ENCODE measurements around the gene MCCC2. TPM values are rescaled to one million over a fixed set of nuclear protein-coding genes. Genes with fewer than 3 reads are reported as not detected.

MCCC2 gene
- total RNA-seq, 2 experiments from 2014 or later = 34.7 to 61.2 TPM

DNA sequence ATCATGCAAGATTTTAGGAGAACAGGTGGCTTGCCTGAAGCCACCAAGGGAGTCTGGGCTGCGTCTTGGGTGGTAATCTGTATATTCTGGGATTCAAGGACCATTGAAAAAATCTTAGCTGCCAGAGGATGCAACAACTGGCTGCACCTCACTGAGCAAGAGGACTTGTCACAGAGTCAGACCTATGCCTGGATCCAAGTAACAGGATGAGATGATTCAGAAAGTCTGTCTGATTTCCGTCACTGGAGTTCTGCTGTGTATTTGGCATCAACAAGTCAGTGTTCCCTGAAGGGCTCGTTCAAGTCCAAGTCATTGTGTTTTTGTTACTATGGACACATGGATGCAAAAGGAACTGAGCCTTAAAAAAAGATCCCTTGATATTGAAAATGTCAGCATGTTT is 94.2 kb downstream of the MCCC2 start:
- no TSS peak for BruUV-seq (replicated peaks)

DNA sequence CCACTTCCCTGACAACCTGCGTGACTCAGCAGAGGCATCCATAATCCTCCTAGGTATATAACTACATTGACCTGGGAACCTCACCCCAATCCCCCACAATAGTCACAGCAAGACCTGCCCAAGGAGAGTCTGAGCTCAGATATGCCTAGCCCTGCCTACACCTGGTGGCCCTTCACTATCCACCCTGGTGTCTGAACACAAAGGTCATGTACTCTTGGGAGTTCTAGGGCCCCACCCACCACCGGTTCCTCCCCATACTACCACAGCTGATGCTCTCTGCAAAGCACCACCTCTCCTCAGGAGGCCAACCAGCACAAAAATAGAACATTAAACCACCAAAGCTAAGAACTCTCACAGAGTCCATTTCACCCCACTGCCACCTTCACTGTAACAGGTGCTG is 97.2 kb downstream of the MCCC2 start:
- Histone ChIP-seq H4K20me1 (ENCODE audit: insufficient read depth, low read length) (no peaks in the 10 kb centered on the region), H3K79me2 (ENCODE audit: insufficient read depth, low read depth, low read length) (no peaks in the 10 kb centered on the region), H3K4me1 (ENCODE audit: insufficient read depth, low read length, poor library complexity, severe bottlenecking) (no peaks in the 10 kb centered on the region), H3K9me2 (ENCODE audit: insufficient read depth, low read length) (no peaks in the 10 kb centered on the region), H3K9me3 (ENCODE audit: low read length) (no peaks in the 10 kb centered on the region), H3K4me2 (ENCODE audit: low read length) (no peak overlapping the region), H3K4me3 (ENCODE audit: low read depth, low read length, poor library complexity, severe bottlenecking) (no peak overlapping the region), H3K36me3 (ENCODE audit: insufficient read depth, low read length) (no peaks in the 10 kb centered on the region), H2AFZ (ENCODE audit: low read length) (no peak overlapping the region), H3K27ac (ENCODE audit: low read depth, low read length, poor library complexity, severe bottlenecking) (no peak overlapping the region)
- POLR2A ChIA-PET = interaction anchor here (0.6 to 1.5 kb wide), 3 partner anchors 13 to 1419 kb away, joined by 3 to 4 read pairs (median 3); no protein-coding TSS in a partner anchor
- no TSS peak for BruUV-seq (replicated peaks)
- no peak for TF ChIP-seq EZH2phosphoT487 (IDR thresholded peaks at IDR 0.05; ENCODE audit: borderline replicate concordance, low read depth, low read length)
- TF ChIP-seq, protein P1, sequence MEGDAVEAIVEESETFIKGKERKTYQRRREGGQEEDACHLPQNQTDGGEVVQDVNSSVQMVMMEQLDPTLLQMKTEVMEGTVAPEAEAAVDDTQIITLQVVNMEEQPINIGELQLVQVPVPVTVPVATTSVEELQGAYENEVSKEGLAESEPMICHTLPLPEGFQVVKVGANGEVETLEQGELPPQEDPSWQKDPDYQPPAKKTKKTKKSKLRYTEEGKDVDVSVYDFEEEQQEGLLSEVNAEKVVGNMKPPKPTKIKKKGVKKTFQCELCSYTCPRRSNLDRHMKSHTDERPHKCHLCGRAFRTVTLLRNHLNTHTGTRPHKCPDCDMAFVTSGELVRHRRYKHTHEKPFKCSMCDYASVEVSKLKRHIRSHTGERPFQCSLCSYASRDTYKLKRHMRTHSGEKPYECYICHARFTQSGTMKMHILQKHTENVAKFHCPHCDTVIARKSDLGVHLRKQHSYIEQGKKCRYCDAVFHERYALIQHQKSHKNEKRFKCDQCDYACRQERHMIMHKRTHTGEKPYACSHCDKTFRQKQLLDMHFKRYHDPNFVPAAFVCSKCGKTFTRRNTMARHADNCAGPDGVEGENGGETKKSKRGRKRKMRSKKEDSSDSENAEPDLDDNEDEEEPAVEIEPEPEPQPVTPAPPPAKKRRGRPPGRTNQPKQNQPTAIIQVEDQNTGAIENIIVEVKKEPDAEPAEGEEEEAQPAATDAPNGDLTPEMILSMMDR (conservative IDR thresholded peaks at IDR 0.05; ENCODE audit: low read length) = no peak
- intact Hi-C loops (cut with micrococcal nuclease; ENCODE audit: unreplicated experiment) = no loop called here
- DNase-seq (ENCODE audit: low spot score) = no peak
- CTCF ChIA-PET (ENCODE audit: unreplicated experiment) = no interaction called here

More for the DNA sequence above, 94.2 kb downstream of the MCCC2 start:
- no peak for TF ChIP-seq EZH2phosphoT487 (IDR thresholded peaks at IDR 0.05; ENCODE audit: borderline replicate concordance, low read depth, low read length)
- TF ChIP-seq, protein P1 (conservative IDR thresholded peaks at IDR 0.05; ENCODE audit: low read length) = no peak
- H3K4me3 ChIP-seq (ENCODE audit: low read depth, low read length, poor library complexity, severe bottlenecking) = no peak overlapping the region
- POLR2A ChIA-PET = no interaction called here
- no peaks in the 10 kb centered on the region for H3K9me2 ChIP-seq (ENCODE audit: insufficient read depth, low read length)
- no peaks in the 10 kb centered on the region for H3K36me3 ChIP-seq (ENCODE audit: insufficient read depth, low read length)
- H3K27ac ChIP-seq (ENCODE audit: low read depth, low read length, poor library complexity, severe bottlenecking) = no peak overlapping the region
- H3K4me1 ChIP-seq (ENCODE audit: insufficient read depth, low read length, poor library complexity, severe bottlenecking) = no peaks in the 10 kb centered on the region
- no peaks in the 10 kb centered on the region for H4K20me1 ChIP-seq (ENCODE audit: insufficient read depth, low read length)
- H3K9me3 ChIP-seq (ENCODE audit: low read length) = no peaks in the 10 kb centered on the region
- no peak overlapping the region for H2AFZ ChIP-seq (ENCODE audit: low read length)
- no peak for DNase-seq (ENCODE audit: low spot score)
- no peak overlapping the region for H3K4me2 ChIP-seq (ENCODE audit: low read length)
- CTCF ChIA-PET (ENCODE audit: unreplicated experiment) = no interaction called here
- intact Hi-C loops (cut with micrococcal nuclease; ENCODE audit: unreplicated experiment) = no loop called here
- H3K79me2 ChIP-seq (ENCODE audit: insufficient read depth, low read depth, low read length) = no peaks in the 10 kb centered on the region

DNA sequence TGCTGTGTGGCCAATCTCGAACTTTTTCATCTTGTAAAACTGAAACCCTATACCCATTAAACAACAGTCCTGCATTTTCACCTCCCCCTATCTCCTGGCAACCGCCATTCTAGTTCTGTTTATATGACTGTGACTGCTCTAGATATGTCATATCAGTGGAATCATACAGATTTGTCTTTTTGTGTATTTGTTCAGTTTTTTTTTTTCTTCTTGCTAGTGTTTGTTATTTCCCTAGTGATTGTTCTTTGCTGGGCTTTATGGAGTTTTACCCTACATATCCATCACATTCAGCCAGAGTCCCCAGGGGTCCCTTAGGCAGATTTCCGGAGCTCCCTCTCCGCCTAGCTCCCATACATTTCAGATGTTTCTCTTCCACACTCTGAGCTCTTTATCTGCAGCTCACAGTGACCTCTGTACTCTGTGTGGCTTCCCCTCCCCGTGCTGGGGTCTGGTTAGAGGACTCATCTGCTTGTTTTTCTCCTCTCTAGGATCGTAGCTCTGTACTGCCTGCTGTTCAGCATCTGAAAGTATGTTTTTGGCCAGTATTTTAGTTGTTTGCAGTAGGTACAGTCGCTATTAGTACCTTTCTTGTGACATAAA is 106.8 kb downstream of the MCCC2 start:
- ChIA-PET CTCF (ENCODE audit: unreplicated experiment) (no interaction called here), POLR2A (interaction anchor here (0.6 to 0.7 kb wide), 3 partner anchors 11 to 350 kb away, joined by 3 read pairs; no protein-coding TSS in a partner anchor)
- Histone ChIP-seq H4K20me1 (ENCODE audit: insufficient read depth, low read length) (no peaks in the 10 kb centered on the region), H3K9me3 (ENCODE audit: low read length) (no peaks in the 10 kb centered on the region), H3K4me2 (ENCODE audit: low read length) (no peak overlapping the region), H3K9me2 (ENCODE audit: insufficient read depth, low read length) (no peaks in the 10 kb centered on the region), H3K27ac (ENCODE audit: low read depth, low read length, poor library complexity, severe bottlenecking) (no peak overlapping the region), H3K79me2 (ENCODE audit: insufficient read depth, low read depth, low read length) (no peaks in the 10 kb centered on the region), H2AFZ (ENCODE audit: low read length) (no peak overlapping the region), H3K36me3 (ENCODE audit: insufficient read depth, low read length) (no peaks in the 10 kb centered on the region), H3K4me3 (ENCODE audit: low read depth, low read length, poor library complexity, severe bottlenecking) (no peak overlapping the region), H3K4me1 (ENCODE audit: insufficient read depth, low read length, poor library complexity, severe bottlenecking) (peaks cover 5% of the 10 kb centered on the region)
- DNase-seq (ENCODE audit: low spot score) = no peak
- no peak for TF ChIP-seq EZH2phosphoT487 (IDR thresholded peaks at IDR 0.05; ENCODE audit: borderline replicate concordance, low read depth, low read length)
- TF ChIP-seq, protein P1 (conservative IDR thresholded peaks at IDR 0.05; ENCODE audit: low read length) = no peak
- intact Hi-C loops (cut with micrococcal nuclease; ENCODE audit: unreplicated experiment) = no loop called here
- no TSS peak for BruUV-seq (replicated peaks)
